Measurements from ENCODE around the gene GFOD1.
"Not testable (repeated sequence)": the region's sequence is repeated elsewhere in the genome, so short reads cannot be mapped to it uniquely, and the experiment has no call there.

Gene GFOD1

GRCh38 chr6:13445005-13445743, 42.2 kb downstream of the GFOD1 start:
- no peak for DNase-seq (ENCODE audit: low read depth in 2 of 2)

- no peak for DNase-seq (ENCODE audit: low read depth in 2 of 2)
Measured at GRCh38 chr6:13444604-13445003, 42.8 kb downstream of the GFOD1 start.

- not testable (repeated sequence) for DNase-seq (ENCODE audit: low read depth in 2 of 2)
Measured at GRCh38 chr6:13443978-13444377, 43.4 kb downstream of the GFOD1 start.

GRCh38 chr6:13441778-13442177, 45.6 kb downstream of the GFOD1 start:
- no peak for DNase-seq (ENCODE audit: low read depth in 2 of 2)

- no peak for DNase-seq (ENCODE audit: low read depth in 2 of 2)
Measured at GRCh38 chr6:13439644-13440043, 47.8 kb downstream of the GFOD1 start.

- DNase-seq (ENCODE audit: low read depth in 2 of 2): no peak
Measured at GRCh38 chr6:13438126-13438525, 49.3 kb downstream of the GFOD1 start.

GRCh38 chr6:13437218-13437996, 50.0 kb downstream of the GFOD1 start:
- no peak for DNase-seq (ENCODE audit: low read depth in 2 of 2)

GRCh38 chr6:13436399-13437217, 50.8 kb downstream of the GFOD1 start:
- DNase-seq (ENCODE audit: low read depth in 2 of 2): no peak

- DNase-seq (ENCODE audit: low read depth in 2 of 2): no peak
Measured at GRCh38 chr6:13435477-13436246, 51.7 kb downstream of the GFOD1 start.

GRCh38 chr6:13434777-13435176, 52.6 kb downstream of the GFOD1 start:
- DNase-seq (ENCODE audit: low read depth in 2 of 2): no peak

GRCh38 chr6:13434135-13434775, 53.1 kb downstream of the GFOD1 start:
- not testable (repeated sequence) for DNase-seq (ENCODE audit: low read depth in 2 of 2)

GRCh38 chr6:13433709-13434121, 53.7 kb downstream of the GFOD1 start:
- no peak for DNase-seq (ENCODE audit: low read depth in 2 of 2)

GRCh38 chr6:13432526-13433184, 54.7 kb downstream of the GFOD1 start:
- no peak for DNase-seq (ENCODE audit: low read depth in 2 of 2)

GRCh38 chr6:13431861-13432465, 55.4 kb downstream of the GFOD1 start:
- DNase-seq (ENCODE audit: low read depth in 2 of 2): peak; percentile 39 to 40

GRCh38 chr6:13431059-13431656, 56.2 kb downstream of the GFOD1 start:
- no peak for DNase-seq (ENCODE audit: low read depth in 2 of 2)

GRCh38 chr6:13429406-13429753, 58.0 kb downstream of the GFOD1 start:
- DNase-seq (ENCODE audit: low read depth in 2 of 2): no peak

GRCh38 chr6:13428583-13429405, 58.6 kb downstream of the GFOD1 start:
- no peak for DNase-seq (ENCODE audit: low read depth in 2 of 2)

- peak; percentile 78 to 85 for DNase-seq (ENCODE audit: low read depth in 2 of 2)
Measured at GRCh38 chr6:13427801-13428582, 59.4 kb downstream of the GFOD1 start.

All from stimulated activated CD8-positive, alpha-beta memory T cell treated with anti-CD3 and anti-CD28 coated beads, Interleukin-15, amount 100 ng/mL, for 48 hours (primary cell).